Measurements from ENCODE around the gene HEXB.

DNA sequence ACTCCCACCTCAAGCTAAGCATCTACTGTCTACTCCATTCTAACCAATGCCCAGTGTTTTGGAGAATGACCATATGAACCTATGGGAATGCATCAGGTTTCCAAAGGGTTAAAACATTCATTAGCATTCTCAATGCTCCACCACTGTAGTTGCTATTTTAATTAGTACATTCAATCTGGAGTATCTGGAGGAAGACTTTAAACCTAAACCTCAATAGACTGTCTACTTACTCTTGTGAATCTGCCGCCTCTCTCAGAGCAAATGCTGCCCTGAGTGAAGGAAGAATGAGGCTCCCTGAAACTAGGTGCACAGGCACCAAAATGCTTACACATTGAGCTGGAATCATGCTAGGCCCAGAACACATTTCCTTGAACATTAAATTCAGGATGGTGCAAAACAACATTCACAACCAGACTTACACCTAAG lies 46.5 kb upstream of the HEXB start:
- TF ChIP-seq, protein P1, sequence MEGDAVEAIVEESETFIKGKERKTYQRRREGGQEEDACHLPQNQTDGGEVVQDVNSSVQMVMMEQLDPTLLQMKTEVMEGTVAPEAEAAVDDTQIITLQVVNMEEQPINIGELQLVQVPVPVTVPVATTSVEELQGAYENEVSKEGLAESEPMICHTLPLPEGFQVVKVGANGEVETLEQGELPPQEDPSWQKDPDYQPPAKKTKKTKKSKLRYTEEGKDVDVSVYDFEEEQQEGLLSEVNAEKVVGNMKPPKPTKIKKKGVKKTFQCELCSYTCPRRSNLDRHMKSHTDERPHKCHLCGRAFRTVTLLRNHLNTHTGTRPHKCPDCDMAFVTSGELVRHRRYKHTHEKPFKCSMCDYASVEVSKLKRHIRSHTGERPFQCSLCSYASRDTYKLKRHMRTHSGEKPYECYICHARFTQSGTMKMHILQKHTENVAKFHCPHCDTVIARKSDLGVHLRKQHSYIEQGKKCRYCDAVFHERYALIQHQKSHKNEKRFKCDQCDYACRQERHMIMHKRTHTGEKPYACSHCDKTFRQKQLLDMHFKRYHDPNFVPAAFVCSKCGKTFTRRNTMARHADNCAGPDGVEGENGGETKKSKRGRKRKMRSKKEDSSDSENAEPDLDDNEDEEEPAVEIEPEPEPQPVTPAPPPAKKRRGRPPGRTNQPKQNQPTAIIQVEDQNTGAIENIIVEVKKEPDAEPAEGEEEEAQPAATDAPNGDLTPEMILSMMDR (IDR thresholded peaks at IDR 0.05; ENCODE audit: poor library complexity, severe bottlenecking) = no peak
- TF ChIP-seq, protein P2, sequence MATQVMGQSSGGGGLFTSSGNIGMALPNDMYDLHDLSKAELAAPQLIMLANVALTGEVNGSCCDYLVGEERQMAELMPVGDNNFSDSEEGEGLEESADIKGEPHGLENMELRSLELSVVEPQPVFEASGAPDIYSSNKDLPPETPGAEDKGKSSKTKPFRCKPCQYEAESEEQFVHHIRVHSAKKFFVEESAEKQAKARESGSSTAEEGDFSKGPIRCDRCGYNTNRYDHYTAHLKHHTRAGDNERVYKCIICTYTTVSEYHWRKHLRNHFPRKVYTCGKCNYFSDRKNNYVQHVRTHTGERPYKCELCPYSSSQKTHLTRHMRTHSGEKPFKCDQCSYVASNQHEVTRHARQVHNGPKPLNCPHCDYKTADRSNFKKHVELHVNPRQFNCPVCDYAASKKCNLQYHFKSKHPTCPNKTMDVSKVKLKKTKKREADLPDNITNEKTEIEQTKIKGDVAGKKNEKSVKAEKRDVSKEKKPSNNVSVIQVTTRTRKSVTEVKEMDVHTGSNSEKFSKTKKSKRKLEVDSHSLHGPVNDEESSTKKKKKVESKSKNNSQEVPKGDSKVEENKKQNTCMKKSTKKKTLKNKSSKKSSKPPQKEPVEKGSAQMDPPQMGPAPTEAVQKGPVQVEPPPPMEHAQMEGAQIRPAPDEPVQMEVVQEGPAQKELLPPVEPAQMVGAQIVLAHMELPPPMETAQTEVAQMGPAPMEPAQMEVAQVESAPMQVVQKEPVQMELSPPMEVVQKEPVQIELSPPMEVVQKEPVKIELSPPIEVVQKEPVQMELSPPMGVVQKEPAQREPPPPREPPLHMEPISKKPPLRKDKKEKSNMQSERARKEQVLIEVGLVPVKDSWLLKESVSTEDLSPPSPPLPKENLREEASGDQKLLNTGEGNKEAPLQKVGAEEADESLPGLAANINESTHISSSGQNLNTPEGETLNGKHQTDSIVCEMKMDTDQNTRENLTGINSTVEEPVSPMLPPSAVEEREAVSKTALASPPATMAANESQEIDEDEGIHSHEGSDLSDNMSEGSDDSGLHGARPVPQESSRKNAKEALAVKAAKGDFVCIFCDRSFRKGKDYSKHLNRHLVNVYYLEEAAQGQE (IDR thresholded peaks at IDR 0.05; ENCODE audit: borderline replicate concordance) = no peak

Data from neural cell (in vitro differentiated cells).